Esophagus (tissue), 2 donors: ENCODE results near the gene OBSCN. TPM values are rescaled to one million over a fixed set of nuclear protein-coding genes. Genes with fewer than 3 reads are reported as not detected.

Experiments
- H3K27ac ChIP-seq, 2 donors: one replicate each; pipeline ENCODE4 v1.5.1; 2013; ENCODE audit warnings: low read depth in 2 of 2, mild to moderate bottlenecking in 2 of 2, inconsistent platforms in 1 of 2, low read length in 1 of 2, moderate library complexity in 1 of 2
- H3K27me3 ChIP-seq, 2 donors: one replicate each; pipeline ENCODE4 v1.6.1; 2013; ENCODE audit warnings: low read length in 2 of 2, control low read depth in 1 of 2, mild to moderate bottlenecking in 1 of 2; ENCODE audit not compliant: insufficient read depth in 2 of 2, control insufficient read depth in 1 of 2
- H3K36me3 ChIP-seq, 2 donors: one replicate each; pipeline ENCODE4 v1.6.1; 2013; ENCODE audit warnings: low read length in 1 of 2; ENCODE audit not compliant: control insufficient read depth in 2 of 2, insufficient read depth in 2 of 2
- H3K4me1 ChIP-seq, 2 donors: one replicate each; pipeline ENCODE4 v1.6.1; 2013; ENCODE audit warnings: low read length in 1 of 2; ENCODE audit not compliant: control insufficient read depth in 2 of 2, insufficient read depth in 2 of 2
- H3K4me3 ChIP-seq, 2 donors: one replicate each; pipeline ENCODE4 v1.5.1; 2013; ENCODE audit warnings: low read length in 2 of 2, mild to moderate bottlenecking in 2 of 2, low read depth in 1 of 2, moderate library complexity in 1 of 2
- H3K9me3 ChIP-seq, 2 donors: one replicate each; pipeline ENCODE4 v1.6.1; 2013; ENCODE audit warnings: mild to moderate bottlenecking in 2 of 2, low read depth in 1 of 2, low read length in 1 of 2, moderate library complexity in 1 of 2; ENCODE audit not compliant: control insufficient read depth in 2 of 2, insufficient read depth in 1 of 2
- WGBS, 2 donors: extraction: QIAGEN DNeasy Blood & Tissue Kit; methylation state at CpG; one replicate each; pipeline ENCODE4 v1.1.7; 2013; 5-methylcytosine and 5-hydroxymethylcytosine counted together
- polyA plus RNA-seq, 2 donors: library from polyadenylated mRNA; stranded (reverse); fragments of 200-250 nt; gene quantifications; one replicate each; pipeline ENCODE4 v1.2.3, GENCODE V29; 2013
- donor health status: healthy with polysubstance abuse.
- donor health status: Bipolar disorder and iron deficiency.

Gene OBSCN
- polyA plus RNA-seq, 2 donors = 7.7 to 20.6 TPM

DNA sequence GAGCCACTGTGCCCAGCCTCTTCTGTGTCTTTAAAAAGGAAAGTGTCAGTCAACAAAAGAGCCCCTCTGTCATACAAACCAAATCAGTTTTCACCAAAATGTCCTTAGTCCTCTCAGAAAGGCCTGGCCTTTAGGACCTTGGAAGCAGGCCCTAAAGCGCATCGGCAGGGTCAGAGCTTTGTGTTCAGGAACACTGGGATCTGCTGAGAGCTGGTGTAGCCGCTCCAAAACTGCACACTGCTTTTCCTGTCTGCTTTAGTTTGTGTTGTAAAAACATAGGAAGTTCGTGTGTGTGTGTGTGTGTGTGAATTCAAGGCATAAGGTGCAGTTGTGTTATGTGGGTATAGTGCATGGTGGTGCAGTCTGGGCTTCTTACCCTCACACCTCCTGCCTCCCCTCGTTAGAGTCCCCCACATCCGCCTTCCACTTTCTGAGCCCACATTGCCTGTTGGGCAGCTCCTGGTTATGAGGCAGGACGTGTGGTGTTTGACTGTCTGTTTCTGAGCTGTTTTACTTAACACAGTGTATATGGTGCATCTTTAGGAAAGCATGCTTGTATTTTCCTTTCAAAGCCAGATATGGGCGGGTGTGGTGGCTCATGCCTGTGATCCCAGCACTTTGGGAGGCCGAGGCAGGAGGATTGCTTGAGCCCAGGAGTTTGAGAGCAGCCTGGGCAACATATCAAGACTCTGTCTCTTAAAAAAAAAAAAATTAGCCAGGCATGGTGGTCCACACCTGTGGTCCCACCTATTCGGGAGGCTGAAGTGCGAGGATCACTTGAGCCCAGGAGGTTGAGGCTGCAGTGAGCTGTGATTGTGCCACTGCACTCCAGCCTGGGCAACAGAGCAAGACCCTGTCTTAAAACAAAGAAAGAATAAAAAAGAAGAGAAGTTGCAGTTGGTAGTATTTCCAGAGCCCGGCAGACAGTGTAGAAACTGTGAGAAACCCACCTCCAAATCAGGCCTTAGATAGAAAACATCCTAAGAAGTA is 29.8 kb upstream of the OBSCN start:
- Histone ChIP-seq H3K27me3 (no peaks in the 10 kb centered on the region), H3K4me3 (no peak overlapping the region), H3K4me1 (peaks cover 0 to 4% of the 10 kb centered on the region in 2 donors), H3K36me3 (peaks cover 0 to 8% of the 10 kb centered on the region in 2 donors), H3K9me3 (peaks cover 3 to 5% of the 10 kb centered on the region in 2 donors), H3K27ac (no peak overlapping the region)
- 90 to 92% methylated on average over 12 of the region's 12 CpGs for WGBS, 2 donors

DNA sequence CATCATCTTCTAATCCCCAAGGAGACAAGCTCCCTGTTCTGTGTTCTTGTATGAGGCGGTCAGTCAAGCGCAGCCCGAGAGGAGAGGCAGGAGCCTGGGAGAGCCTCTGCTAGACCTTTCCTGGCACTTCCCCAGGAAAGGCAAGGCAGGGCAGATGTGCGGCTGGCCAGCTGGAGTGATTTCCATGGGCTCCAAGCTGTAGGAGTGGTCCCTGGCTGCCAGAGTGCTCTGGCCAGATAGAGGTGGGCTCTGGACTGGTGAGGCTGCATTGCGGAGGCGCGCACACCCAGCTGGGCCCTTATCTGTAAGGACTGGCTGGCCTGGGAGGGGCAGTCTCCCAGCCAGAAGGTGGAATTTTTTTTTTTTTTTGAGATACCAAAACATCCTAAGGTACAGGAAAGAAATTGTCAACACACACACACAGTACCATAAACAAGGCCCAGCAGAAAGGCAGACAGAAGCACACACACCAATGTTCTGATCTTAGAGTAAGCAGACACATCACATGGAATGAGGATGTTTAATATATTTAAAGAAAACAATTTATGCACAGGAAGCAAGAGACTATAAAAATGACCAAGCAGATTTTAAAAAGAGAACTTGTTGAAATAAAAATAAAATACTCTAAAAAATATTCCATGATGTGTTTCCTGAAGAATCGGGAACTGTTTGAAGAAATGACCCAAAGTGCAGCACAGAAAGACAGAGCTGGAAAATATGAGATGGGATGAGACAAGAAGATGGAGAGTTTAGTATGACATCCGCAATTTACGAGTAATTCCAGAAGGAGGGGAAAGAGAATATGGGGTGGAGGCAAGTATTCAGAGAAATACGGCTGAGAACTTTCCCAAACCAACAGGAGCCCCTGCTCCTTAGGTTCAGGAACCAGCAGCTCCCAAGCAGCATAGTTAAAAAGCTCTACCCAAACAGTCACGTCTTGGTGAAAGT is 28.8 kb upstream of the OBSCN start:
- WGBS, 2 donors = 76 to 78% methylated on average over 12 of the region's 12 CpGs

DNA sequence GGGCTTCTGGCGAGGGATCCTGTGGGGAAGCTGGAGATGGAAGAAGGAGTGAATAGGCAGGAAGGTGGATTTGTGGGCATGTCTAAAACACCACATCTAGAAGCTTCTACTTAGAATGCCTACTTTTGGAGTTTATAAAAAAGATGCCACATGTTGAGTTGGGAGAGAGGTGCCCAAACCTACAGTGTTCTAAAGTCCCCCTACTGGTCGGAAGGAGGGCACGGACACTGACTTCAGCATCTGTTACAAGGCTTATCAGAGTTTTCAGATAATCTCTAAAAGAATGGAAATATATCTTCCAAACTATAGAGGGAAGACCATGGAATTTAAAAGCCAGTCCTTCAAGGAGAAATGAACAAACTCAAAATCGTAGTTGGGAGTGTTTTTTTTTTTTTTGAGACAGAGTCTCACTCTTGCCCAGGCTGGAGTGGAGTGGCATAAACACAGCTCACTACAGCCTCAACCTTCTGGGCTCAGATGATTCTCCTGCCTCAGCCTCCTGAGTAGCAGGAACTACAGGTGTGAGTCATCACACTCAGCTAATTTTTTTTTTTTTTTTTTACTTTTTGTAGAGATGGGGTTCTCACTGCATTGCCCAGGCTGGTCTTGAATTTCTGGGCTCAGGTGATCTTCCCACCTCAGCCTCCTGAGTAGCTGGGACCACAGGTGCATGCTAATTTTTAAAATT is 27.4 kb upstream of the OBSCN start:
- H3K27ac ChIP-seq = no peak overlapping the region
- 66 to 76% methylated on average over 4 of the region's 4 CpGs for WGBS, 2 donors
- H3K27me3 ChIP-seq = no peaks in the 10 kb centered on the region
- H3K9me3 ChIP-seq = no peaks in the 10 kb centered on the region
- H3K36me3 ChIP-seq = peaks cover 0 to 2% of the 10 kb centered on the region in 2 donors
- no peaks in the 10 kb centered on the region for H3K4me1 ChIP-seq
- no peak overlapping the region for H3K4me3 ChIP-seq

More for the DNA sequence above, 28.8 kb upstream of the OBSCN start:
- Histone ChIP-seq H3K27ac (no peak overlapping the region), H3K4me3 (no peak overlapping the region), H3K36me3 (peaks cover 0 to 8% of the 10 kb centered on the region in 2 donors), H3K27me3 (no peaks in the 10 kb centered on the region), H3K9me3 (peaks cover 0 to 3% of the 10 kb centered on the region in 2 donors), H3K4me1 (peaks cover 0 to 4% of the 10 kb centered on the region in 2 donors)

DNA sequence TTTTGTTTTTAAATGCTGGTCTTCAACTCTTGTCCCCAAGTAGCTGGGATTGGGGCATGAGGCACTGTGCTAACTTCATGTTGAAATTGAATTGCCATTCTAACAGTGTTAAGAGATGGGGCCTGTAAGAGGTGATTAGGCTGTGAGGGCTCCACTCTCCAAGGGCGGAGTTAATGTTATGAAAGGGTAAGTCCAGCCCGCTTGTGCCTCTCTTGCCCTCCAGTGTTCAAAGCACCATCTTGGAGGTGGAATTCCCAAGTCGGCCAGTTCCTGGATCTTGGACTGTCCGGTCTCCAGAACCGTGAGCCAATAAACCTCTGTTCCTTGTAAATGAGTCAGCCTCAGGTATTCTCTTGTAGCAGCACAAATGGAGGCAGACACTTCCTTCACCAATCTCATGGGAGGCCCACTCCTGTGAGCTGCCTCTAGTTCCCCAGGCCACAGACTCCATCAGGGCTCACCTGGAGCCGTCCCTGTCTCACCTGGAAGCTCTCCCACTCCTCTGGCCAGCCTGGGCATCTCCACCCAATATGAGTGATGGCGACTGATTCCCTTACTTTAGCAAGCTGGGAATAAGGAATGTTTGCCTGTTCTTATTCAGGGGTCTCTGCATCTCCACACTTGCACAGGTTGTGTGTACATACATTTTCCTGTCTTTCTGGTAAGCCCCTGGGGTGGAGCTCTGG is 26.7 kb upstream of the OBSCN start:
- H3K27ac ChIP-seq = no peak overlapping the region
- 92 to 93% methylated on average over 7 of the region's 7 CpGs for WGBS, 2 donors
- no peaks in the 10 kb centered on the region for H3K27me3 ChIP-seq
- no peaks in the 10 kb centered on the region for H3K4me1 ChIP-seq
- no peak overlapping the region for H3K4me3 ChIP-seq
- H3K36me3 ChIP-seq = no peaks in the 10 kb centered on the region
- no peaks in the 10 kb centered on the region for H3K9me3 ChIP-seq

DNA sequence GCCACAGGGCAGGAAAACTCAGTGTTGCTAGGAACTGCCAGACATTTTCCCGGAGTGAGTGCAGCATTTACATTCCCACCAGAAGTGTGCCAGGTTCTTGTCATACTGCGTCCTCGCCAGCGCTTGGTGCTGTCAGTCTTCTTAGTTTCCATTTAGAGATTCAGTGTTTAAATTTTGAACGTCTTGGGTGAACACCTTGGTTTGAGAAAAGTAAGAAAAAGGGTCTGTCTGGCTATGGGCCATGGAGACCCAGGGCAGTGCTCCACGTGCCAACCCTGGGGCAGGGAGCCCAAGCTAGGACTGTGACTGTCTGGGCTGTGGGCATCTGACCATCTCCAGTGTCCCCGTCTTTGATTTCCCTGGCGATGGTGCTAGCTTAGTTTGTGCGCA is 26.2 kb upstream of the OBSCN start:
- Histone ChIP-seq H3K4me3 (no peak overlapping the region), H3K9me3 (no peaks in the 10 kb centered on the region), H3K36me3 (no peaks in the 10 kb centered on the region), H3K27ac (no peak overlapping the region), H3K4me1 (no peaks in the 10 kb centered on the region), H3K27me3 (no peaks in the 10 kb centered on the region)
- 86 to 92% methylated on average over 9 of the region's 9 CpGs for WGBS, 2 donors

DNA sequence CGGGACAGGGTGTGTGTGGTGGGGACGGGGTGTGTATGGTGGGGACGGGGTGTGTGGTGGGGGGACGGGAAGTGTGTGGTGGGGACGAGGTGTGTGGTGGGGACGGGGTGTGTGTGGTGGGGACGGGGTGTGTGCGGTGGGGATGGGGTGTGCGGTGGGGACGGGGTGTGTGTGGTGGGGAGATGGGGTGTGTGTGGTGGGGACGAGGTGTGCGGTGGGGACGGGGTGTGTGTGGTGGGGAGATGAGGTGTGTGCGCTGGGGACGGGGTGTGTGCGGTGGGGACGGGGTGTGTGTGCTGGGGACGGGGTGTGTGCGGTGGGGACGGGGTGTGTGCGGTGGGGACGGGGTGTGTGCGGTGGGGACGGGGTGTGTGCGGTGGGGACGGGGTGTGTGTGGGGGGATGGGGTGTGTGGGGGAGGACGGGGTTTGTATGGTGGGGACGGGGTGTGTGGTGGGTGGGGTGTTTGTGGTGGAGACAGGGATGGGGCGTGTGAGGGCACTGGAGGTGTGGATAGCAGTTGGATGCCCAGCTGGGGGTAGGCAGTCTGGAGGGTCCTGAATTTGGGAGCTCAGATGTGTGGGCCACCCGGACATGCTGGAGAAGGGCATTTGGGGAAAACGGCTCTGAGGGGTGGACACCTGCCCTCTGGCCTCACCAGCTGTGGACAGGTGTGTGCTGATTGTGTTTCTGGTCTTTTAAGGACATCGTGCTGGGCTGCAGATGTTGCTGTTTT is 25.4 kb upstream of the OBSCN start:
- Histone ChIP-seq H3K27ac (no peak overlapping the region), H3K27me3 (no peaks in the 10 kb centered on the region), H3K36me3 (no peaks in the 10 kb centered on the region), H3K4me1 (no peaks in the 10 kb centered on the region), H3K9me3 (no peaks in the 10 kb centered on the region), H3K4me3 (no peak overlapping the region)
- WGBS, 2 donors = 92 to 93% methylated on average over 27 to 32 of the region's 32 CpGs

DNA sequence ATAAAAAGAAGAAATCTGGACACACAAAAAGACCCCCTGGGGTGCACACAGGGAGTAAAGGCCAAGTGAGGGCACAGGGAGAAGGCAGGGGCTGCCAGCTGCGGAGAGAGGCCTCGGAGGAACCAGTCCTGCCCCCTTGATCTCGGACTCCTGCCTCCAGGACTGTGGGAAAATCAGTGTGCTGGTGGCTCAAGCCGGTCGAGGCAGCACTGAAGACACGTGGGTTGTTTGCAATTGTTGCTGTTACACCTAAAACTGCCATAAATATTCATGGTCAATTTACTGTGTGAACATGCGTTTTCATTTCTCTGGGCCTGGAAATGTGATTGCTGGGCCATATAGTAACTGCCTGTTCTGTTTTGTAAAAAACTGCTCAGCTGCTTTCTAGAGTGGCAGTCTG is 23.7 kb upstream of the OBSCN start:
- Histone ChIP-seq H3K27me3 (no peaks in the 10 kb centered on the region), H3K4me3 (no peak overlapping the region), H3K36me3 (no peaks in the 10 kb centered on the region), H3K27ac (no peak overlapping the region), H3K9me3 (no peaks in the 10 kb centered on the region), H3K4me1 (no peaks in the 10 kb centered on the region)
- WGBS, 2 donors = 79 to 80% methylated on average over 7 of the region's 7 CpGs

DNA sequence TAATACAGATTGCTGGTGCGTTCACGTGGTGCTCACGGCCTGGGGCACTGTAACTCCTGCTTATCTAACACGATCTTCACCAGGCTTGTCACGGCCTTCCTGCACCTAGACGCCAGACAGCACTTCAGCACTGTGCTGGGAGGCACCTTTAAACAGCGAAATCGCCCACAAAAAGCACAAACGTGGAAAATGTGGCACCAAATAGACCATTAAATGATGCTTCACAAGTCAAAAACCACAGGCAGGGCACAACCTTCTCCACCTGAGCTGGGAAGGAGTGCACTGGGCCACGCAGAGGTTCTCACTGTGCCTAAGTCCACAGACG is 22.2 kb upstream of the OBSCN start:
- no peak overlapping the region for H3K4me3 ChIP-seq
- H3K27me3 ChIP-seq = no peaks in the 10 kb centered on the region
- no peaks in the 10 kb centered on the region for H3K4me1 ChIP-seq
- H3K9me3 ChIP-seq = no peaks in the 10 kb centered on the region
- H3K27ac ChIP-seq = no peak overlapping the region
- H3K36me3 ChIP-seq = no peaks in the 10 kb centered on the region
- 73 to 77% methylated on average over 11 of the region's 11 CpGs for WGBS, 2 donors
